IMR-90 (cell line): ENCODE results near the gene HINT2. TPM values are rescaled to one million over a fixed set of nuclear protein-coding genes. Genes with fewer than 3 reads are reported as not detected.

Source experiments
- ATAC-seq: fragments of 200-7000 bp; cut with Tn5 transposase; 2 replicates; pipeline ENCODE4 v1.9.1; 2020; ENCODE audit warnings: low read depth, mild to moderate bottlenecking, moderate library complexity
- BruUV-seq: library from RNA; stranded (reverse); fragments of 400-500 nt; replicated peaks from 2 replicates; lab custom pipeline; 2021; lab: Mats Ljungman, UMichigan
- CTCF ChIA-PET: fragments of 300-600 bp; formaldehyde crosslinking; extraction: SDS; loops from one replicate; lab custom pipeline; 2021; ENCODE audit warnings: antibody characterized with exemption; lab: Yijun Ruan, JAX
- POLR2A ChIA-PET: fragments of 300-600 bp; sonication (Branson Sonifier 250); formaldehyde crosslinking; loops from one replicate; lab custom pipeline; 2022; ENCODE audit warnings: antibody characterized with exemption; ENCODE audit not compliant: unreplicated experiment; lab: Charles Lee
- DNase-seq: peaks from one replicate; pipeline ENCODE4 v3.0.0; 2013
- H2AFZ ChIP-seq: replicated peaks from 2 replicates; pipeline ENCODE3; 2013; ENCODE audit warnings: low read length, mild to moderate bottlenecking; ENCODE audit not compliant: poor library complexity
- H2AK5ac ChIP-seq: 2 replicates; pipeline ENCODE4 v1.6.1; 2013; ENCODE audit warnings: low read depth, low read length, inconsistent platforms
- H2AK9ac ChIP-seq: replicated peaks from 2 replicates; pipeline ENCODE3; 2013; ENCODE audit warnings: mild to moderate bottlenecking, low read depth, low read length, moderate library complexity; ENCODE audit not compliant: poor library complexity
- H2BK120ac ChIP-seq: 2 replicates; pipeline ENCODE4 v1.6.1; 2013; ENCODE audit warnings: low read depth, low read length, inconsistent platforms
- H2BK15ac ChIP-seq: 3 replicates; pipeline ENCODE4 v1.6.1; 2013; ENCODE audit warnings: low read depth, low read length, inconsistent platforms
- H2BK20ac ChIP-seq: 2 replicates; pipeline ENCODE4 v1.6.1; 2013; ENCODE audit warnings: low read depth, mild to moderate bottlenecking, inconsistent platforms, low read length, moderate library complexity
- H2BK5ac ChIP-seq: 2 replicates; pipeline ENCODE4 v1.6.1; 2013; ENCODE audit warnings: mild to moderate bottlenecking, low read depth, low read length, inconsistent platforms; ENCODE audit not compliant: poor library complexity, severe bottlenecking
- H3K14ac ChIP-seq: replicated peaks from 2 replicates; pipeline ENCODE4 v1.6.1; 2013; ENCODE audit warnings: low read depth, low read length, inconsistent platforms
- H3K18ac ChIP-seq: 2 replicates; pipeline ENCODE4 v1.6.1; 2013; ENCODE audit warnings: low read depth, low read length, control low read depth
- H3K23ac ChIP-seq: 2 replicates; pipeline ENCODE4 v1.6.1; 2013; ENCODE audit warnings: low read depth, low read length, inconsistent platforms
- H3K27ac ChIP-seq: 2 replicates; pipeline ENCODE4 v1.5.1; 2013; ENCODE audit warnings: mild to moderate bottlenecking, control low read depth, low read length; ENCODE audit not compliant: insufficient read depth
- H3K27me3 ChIP-seq: 2 replicates; pipeline ENCODE4 v1.6.1; 2013; ENCODE audit warnings: low read length; ENCODE audit not compliant: control insufficient read depth, insufficient read depth
- H3K36me3 ChIP-seq: 2 replicates; pipeline ENCODE4 v1.6.1; 2013; ENCODE audit warnings: low read length, mixed read lengths; ENCODE audit not compliant: control insufficient read depth, insufficient read depth
- H3K4ac ChIP-seq: 2 replicates; pipeline ENCODE4 v1.6.1; 2013; ENCODE audit warnings: low read depth, low read length, inconsistent platforms
- H3K4me1 ChIP-seq: 2 replicates; pipeline ENCODE4 v1.6.1; 2013; ENCODE audit warnings: low read length, mixed read lengths; ENCODE audit not compliant: control insufficient read depth, insufficient read depth
- H3K4me2 ChIP-seq: 2 replicates; pipeline ENCODE4 v1.6.1; 2013; ENCODE audit warnings: low read depth, mild to moderate bottlenecking, control low read depth, low read length, moderate library complexity
- H3K4me3 ChIP-seq: 2 replicates; pipeline ENCODE4 v1.5.1; 2013; ENCODE audit warnings: low read depth, mild to moderate bottlenecking, control low read depth, low read length, moderate library complexity; ENCODE audit not compliant: insufficient read depth
- H3K56ac ChIP-seq: 2 replicates; pipeline ENCODE4 v1.6.1; 2013; ENCODE audit warnings: low read length, inconsistent platforms; ENCODE audit not compliant: insufficient read depth; ENCODE audit errors: extremely low read depth
- H3K79me1 ChIP-seq, 2 experiments: 2 replicates each; pipeline ENCODE4 v1.6.1; 2013; ENCODE audit warnings: low read length in 2 of 2, inconsistent platforms in 1 of 2, low read depth in 1 of 2
- H3K9ac ChIP-seq: 2 replicates; pipeline ENCODE4 v1.6.1; 2013; ENCODE audit warnings: low read depth, low read length, control low read depth
- H3K9me1 ChIP-seq: 2 replicates; pipeline ENCODE4 v1.6.1; 2013; ENCODE audit warnings: low read length, inconsistent platforms; ENCODE audit not compliant: insufficient read depth
- H3K9me3 ChIP-seq: 2 replicates; pipeline ENCODE4 v1.6.1; 2013; ENCODE audit warnings: low read length; ENCODE audit not compliant: control insufficient read depth, insufficient read depth
- H4K20me1 ChIP-seq: 2 replicates; pipeline ENCODE4 v1.6.1; 2013; ENCODE audit warnings: low read length, inconsistent platforms; ENCODE audit not compliant: insufficient read depth
- H4K5ac ChIP-seq: 2 replicates; pipeline ENCODE4 v1.6.1; 2013; ENCODE audit warnings: mild to moderate bottlenecking, low read depth, low read length, control low read depth
- H4K8ac ChIP-seq, 2 experiments: 2 replicates each; pipeline ENCODE4 v1.6.1; 2013; ENCODE audit warnings: low read depth in 2 of 2, low read length in 2 of 2, control low read depth in 1 of 2, inconsistent platforms in 1 of 2
- H4K91ac ChIP-seq: 2 replicates; pipeline ENCODE4 v1.6.1; 2013; ENCODE audit warnings: low read depth, low read length, inconsistent platforms; ENCODE audit not compliant: insufficient read depth
- BHLHE40 ChIP-seq: fragments of 150-350 bp; IDR thresholded peaks from 2 replicates; pipeline ENCODE4 v1.6.1; 2016; ENCODE audit warnings: mild to moderate bottlenecking, low read depth, low read length
- CTCF ChIP-seq: conservative IDR thresholded peaks from 2 replicates; pipeline ENCODE4 v1.5.1; 2012; ENCODE audit warnings: mild to moderate bottlenecking, low read depth, low read length, improper control_type of control experiment
- MAZ ChIP-seq: IDR thresholded peaks from 2 replicates; pipeline ENCODE4 v1.6.1; 2012; ENCODE audit warnings: low read depth, mild to moderate bottlenecking, low read length, improper control_type of control experiment, moderate library complexity, borderline replicate concordance
- MXI1 ChIP-seq: IDR thresholded peaks from 2 replicates; pipeline ENCODE4 v1.6.1; 2012; ENCODE audit warnings: low read depth, mild to moderate bottlenecking, low read length, moderate library complexity, borderline replicate concordance
- POLR2A ChIP-seq: IDR thresholded peaks from 2 replicates; pipeline ENCODE4 v1.6.1; 2012; ENCODE audit warnings: mild to moderate bottlenecking, low read depth, low read length
- RAD21 ChIP-seq: IDR thresholded peaks from 2 replicates; pipeline ENCODE4 v1.6.1; 2012; ENCODE audit warnings: low read length, improper control_type of control experiment
- RCOR1 ChIP-seq: IDR thresholded peaks from 2 replicates; pipeline ENCODE4 v1.6.1; 2012; ENCODE audit warnings: mild to moderate bottlenecking, low read length, improper control_type of control experiment; ENCODE audit not compliant: insufficient replicate concordance
- USF2 ChIP-seq: fragments of 150-350 bp; IDR thresholded peaks from 2 replicates; pipeline ENCODE4 v1.6.1; 2017; ENCODE audit warnings: mild to moderate bottlenecking, antibody characterized with exemption, low read length, low read depth
- dilution Hi-C: fragments of 300-500 bp; cut with HindIII; formaldehyde crosslinking; loops from one replicate; pipeline ENCODE4 v1.14.3; 2018; ENCODE audit warnings: low sequenced_read_pairs; ENCODE audit not compliant: unreplicated experiment
- in situ Hi-C: fragments of 300-500 bp; cut with MboI; formaldehyde crosslinking; loops from 3 replicates; pipeline ENCODE4 v1.14.3; 2019; ENCODE audit warnings: low sequenced_read_pairs, inconsistent platforms, mixed read lengths
- intact Hi-C: fragments of 100-400 bp; cut with micrococcal nuclease; formaldehyde crosslinking; loops from 2 replicates; pipeline ENCODE4 v1.10.0; 2022
- polyA plus RNA-seq, 3 experiments: library from polyadenylated mRNA; depleted of rRNA; stranded (reverse); fragments of >200 nt; gene quantifications; 2 replicates each; pipeline ENCODE4 v1.2.3, GENCODE V29; 2012; ENCODE audit warnings: low replicate concordance in 1 of 3
- total RNA-seq: library from RNA; depleted of rRNA; stranded (reverse); fragments of >200 nt; gene quantifications from 2 replicates; pipeline ENCODE4 v1.2.3, GENCODE V29; 2012

Gene HINT2
- total and polyA plus RNA-seq, 2 of the 4 experiments (the other 2 are of a cell fraction), result 7.5 to 20.6 TPM

- H3K9me1 ChIP-seq, result peaks cover 4% of the 10 kb centered on the region
- H2BK120ac ChIP-seq, result no peak overlapping the region
- BruUV-seq, result no TSS peak
- no peak overlapping the region for H3K9ac ChIP-seq
- peak; percentile 77 for DNase-seq
- no peaks in the 10 kb centered on the region for H3K36me3 ChIP-seq
- no peak overlapping the region for H3K4me3 ChIP-seq
- H3K9me3 ChIP-seq, result no peaks in the 10 kb centered on the region
- no peak overlapping the region for H4K8ac ChIP-seq
- H3K4ac ChIP-seq, result no peak overlapping the region; the same call in 1 of the 2 replicates
- POLR2A ChIA-PET, result no interaction called here
- no peak overlapping the region for H3K56ac ChIP-seq
- no peak overlapping the region for H3K23ac ChIP-seq
- no peak overlapping the region for H3K27ac ChIP-seq
- H2AFZ ChIP-seq, result peak overlapping the region; percentile 34
- H3K18ac ChIP-seq, result no peak overlapping the region
- H2BK15ac ChIP-seq, result no peak overlapping the region
- intact Hi-C loops (loop anchor here (10.0 kb wide), 1 partner anchor 205 kb away; no protein-coding TSS in a partner anchor), in situ Hi-C loops (no loop called here), dilution Hi-C loops (no loop called here)
- H4K5ac ChIP-seq, result no peak overlapping the region
- no peak overlapping the region for H3K4me2 ChIP-seq
- ATAC-seq, result no peak
- CTCF ChIA-PET, result interaction anchor here (1.3 kb wide), 1 partner anchor 62 kb away, joined by 3 read pairs; no protein-coding TSS in a partner anchor
- peaks cover 6% of the 10 kb centered on the region; the same call in 1 of the 2 replicates for H3K27me3 ChIP-seq
- H4K91ac ChIP-seq, result no peak overlapping the region
- peaks cover 2% of the 10 kb centered on the region; the same call in 1 of the 2 replicates for H3K4me1 ChIP-seq
- H2BK20ac ChIP-seq, result no peak overlapping the region
- H4K20me1 ChIP-seq, result peaks cover 4% of the 10 kb centered on the region
- H2BK5ac ChIP-seq, result no peak overlapping the region
- H2AK9ac ChIP-seq, result no peak overlapping the region
- H3K14ac ChIP-seq, result no peak overlapping the region
- H3K79me1 ChIP-seq, result no peaks in the 10 kb centered on the region
- no peak for TF ChIP-seq MXI1
- no peak for TF ChIP-seq POLR2A
- no peak for TF ChIP-seq CTCF
- TF ChIP-seq USF2, result no peak
- no peak for TF ChIP-seq RAD21
- TF ChIP-seq MAZ, result no peak
- TF ChIP-seq BHLHE40, result no peak
- TF ChIP-seq RCOR1, result no peak
- H2AK5ac ChIP-seq, result no peak overlapping the region
Measured at GRCh38 chr9:35820076-35820475, 5.2 kb upstream of the HINT2 start.
